ENCODE data around the gene TNRC6B. TPM values are rescaled to one million over a fixed set of nuclear protein-coding genes. Genes with fewer than 3 reads are reported as not detected.
A peak's percentile ranks its signal among the peaks of the same experiment; 100 is the strongest.

TNRC6B gene
- total RNA-seq, 1 donor = 35.3 TPM

- DNase-seq (ENCODE audit: low read depth) = peak; percentile 71
- peak overlapping the region; percentile 65 for H3K4me3 ChIP-seq (ENCODE audit: low read depth, low read length)
- no peak for TF ChIP-seq CTCF (IDR thresholded peaks at IDR 0.05; ENCODE audit: insufficient read depth, low read length)
These were observed 99.5 kb downstream of the TNRC6B start for GRCh38 chr22:40276996-40277823.

- H3K4me3 ChIP-seq (ENCODE audit: low read depth, low read length) = no peak overlapping the region
- no peak for TF ChIP-seq CTCF (IDR thresholded peaks at IDR 0.05; ENCODE audit: insufficient read depth, low read length)
- no peak for DNase-seq (ENCODE audit: low read depth)
These were observed 101.3 kb downstream of the TNRC6B start for GRCh38 chr22:40279017-40279416.

GRCh38 chr22:40281717-40282116 is 104.0 kb downstream of the TNRC6B start:
- TF ChIP-seq CTCF (IDR thresholded peaks at IDR 0.05; ENCODE audit: insufficient read depth, low read length) = no peak
- no peak for DNase-seq (ENCODE audit: low read depth)
- no peak overlapping the region for H3K4me3 ChIP-seq (ENCODE audit: low read depth, low read length)

GRCh38 chr22:40285513-40285912 is 107.8 kb downstream of the TNRC6B start:
- H3K4me3 ChIP-seq (ENCODE audit: low read depth, low read length) = no peak overlapping the region
- TF ChIP-seq CTCF (IDR thresholded peaks at IDR 0.05; ENCODE audit: insufficient read depth, low read length) = no peak
- DNase-seq (ENCODE audit: low read depth) = no peak

GRCh38 chr22:40289991-40290459 is 112.3 kb downstream of the TNRC6B start:
- DNase-seq (ENCODE audit: low read depth) = no peak
- no peak for TF ChIP-seq CTCF (IDR thresholded peaks at IDR 0.05; ENCODE audit: insufficient read depth, low read length)
- H3K4me3 ChIP-seq (ENCODE audit: low read depth, low read length) = no peak overlapping the region

DNA sequence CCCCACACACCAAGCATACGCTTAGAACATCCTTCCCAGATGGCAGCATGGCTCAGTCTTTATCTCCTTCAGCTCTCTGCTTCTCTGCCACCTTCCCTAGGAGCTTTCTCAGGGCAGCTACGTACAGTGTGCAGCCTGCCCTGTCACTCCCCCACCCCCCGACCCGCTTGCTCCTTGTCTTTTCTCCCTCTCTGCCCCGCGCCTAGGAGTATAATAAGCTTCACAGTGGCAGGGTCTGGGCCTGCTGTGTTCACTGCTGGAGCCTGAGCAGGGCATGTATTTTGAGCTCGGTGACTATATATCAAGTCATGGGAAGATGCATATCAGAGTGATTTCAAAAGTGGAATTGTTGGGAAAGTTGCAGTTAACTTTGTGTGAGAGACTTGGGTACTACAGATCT is 112.8 kb downstream of the TNRC6B start:
- H3K4me3 ChIP-seq (ENCODE audit: low read depth, low read length) = no peak overlapping the region
- DNase-seq (ENCODE audit: low read depth) = no peak
- TF ChIP-seq CTCF (IDR thresholded peaks at IDR 0.05; ENCODE audit: insufficient read depth, low read length) = no peak
